Colon (tissue), 2 donors: ENCODE data around the gene PUM2.

Experiments used
- FAIRE-seq: peaks from 2 replicates; lab custom pipeline; 2012; peaks lifted over from hg19 to GRCh38; lab: Jason Lieb, UNC
- donor health status: control.
- donor health status: control.

The PUM2 gene

GRCh38 chr2:20346565-20347381 lies 3.9 kb downstream of the PUM2 start:
- FAIRE-seq = no peak

GRCh38 chr2:20343128-20343527 lies 7.5 kb downstream of the PUM2 start:
- FAIRE-seq = no peak

- FAIRE-seq = no peak
Observed at GRCh38 chr2:20339012-20339411, 11.6 kb downstream of the PUM2 start.

- FAIRE-seq = no peak
Observed at GRCh38 chr2:20334605-20335203, 15.9 kb downstream of the PUM2 start.

DNA sequence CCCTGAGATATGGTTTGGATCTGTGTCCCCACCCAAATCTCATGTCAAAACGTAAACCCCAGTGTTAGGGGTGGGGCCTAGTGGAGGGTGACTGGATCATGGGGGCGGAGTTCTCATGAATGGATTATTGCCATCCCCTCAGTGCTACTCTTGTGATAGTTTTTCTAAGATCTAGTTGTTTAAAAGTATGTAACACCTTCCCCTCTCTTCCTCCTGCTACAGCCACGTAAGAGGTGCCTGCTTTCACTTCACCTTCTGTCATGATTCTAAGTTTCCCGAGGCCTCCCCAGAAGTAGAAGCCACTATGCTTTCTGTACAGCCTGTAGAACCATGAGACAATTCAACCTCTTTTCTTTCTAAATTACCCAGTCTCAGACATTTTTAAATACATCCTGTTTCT lies 16.9 kb downstream of the PUM2 start:
- FAIRE-seq = no peak

DNA sequence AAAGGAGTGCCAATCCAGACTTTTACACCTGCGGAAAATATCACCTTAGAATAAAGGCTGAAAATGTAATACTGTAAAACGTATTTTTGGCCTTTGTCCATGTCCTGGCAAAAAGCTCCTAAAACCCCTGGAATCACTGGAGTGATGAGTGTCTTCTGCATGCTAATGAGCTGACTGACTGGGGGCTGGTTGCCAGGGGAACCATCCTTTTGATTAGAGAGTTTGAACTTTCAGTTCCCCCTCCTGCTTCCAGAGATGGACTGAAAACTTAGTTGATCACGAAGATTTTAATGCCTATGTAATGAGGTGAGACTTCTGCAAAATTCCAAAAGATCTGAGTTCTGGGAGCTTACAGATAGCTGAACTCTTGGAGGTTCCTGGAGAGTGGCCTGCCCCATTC lies 20.5 kb downstream of the PUM2 start:
- no peak for FAIRE-seq

GRCh38 chr2:20327370-20327769 lies 23.3 kb downstream of the PUM2 start:
- FAIRE-seq = no peak

- no peak for FAIRE-seq
Observed at GRCh38 chr2:20326163-20326780, 24.4 kb downstream of the PUM2 start.

GRCh38 chr2:20322527-20323300 lies 27.9 kb downstream of the PUM2 start:
- FAIRE-seq = no peak

GRCh38 chr2:20317690-20318089 lies 33.0 kb downstream of the PUM2 start:
- FAIRE-seq = no peak

GRCh38 chr2:20317197-20317596 lies 33.4 kb downstream of the PUM2 start:
- no peak for FAIRE-seq

- no peak for FAIRE-seq
Observed at GRCh38 chr2:20314562-20315501, 35.8 kb downstream of the PUM2 start.

DNA sequence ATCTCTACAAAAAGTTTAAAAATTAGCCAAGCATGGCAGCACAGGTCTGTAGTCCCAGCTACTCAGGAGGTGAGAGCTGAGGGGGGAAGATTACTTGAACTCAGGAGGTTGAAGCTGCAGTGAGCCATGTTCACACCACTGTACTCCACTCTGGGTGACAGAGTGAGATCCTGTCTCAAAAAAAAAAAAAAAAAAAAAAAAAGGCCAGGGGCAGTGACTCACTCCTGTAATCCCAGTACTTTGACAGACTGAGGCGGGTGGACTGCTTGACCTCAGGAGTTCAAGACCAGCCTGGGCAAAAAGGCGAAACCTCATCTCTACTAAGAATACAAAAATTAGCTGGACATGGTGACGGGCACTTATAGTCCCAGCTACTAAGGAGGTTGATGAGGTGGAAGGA lies 37.0 kb downstream of the PUM2 start:
- no peak for FAIRE-seq

DNA sequence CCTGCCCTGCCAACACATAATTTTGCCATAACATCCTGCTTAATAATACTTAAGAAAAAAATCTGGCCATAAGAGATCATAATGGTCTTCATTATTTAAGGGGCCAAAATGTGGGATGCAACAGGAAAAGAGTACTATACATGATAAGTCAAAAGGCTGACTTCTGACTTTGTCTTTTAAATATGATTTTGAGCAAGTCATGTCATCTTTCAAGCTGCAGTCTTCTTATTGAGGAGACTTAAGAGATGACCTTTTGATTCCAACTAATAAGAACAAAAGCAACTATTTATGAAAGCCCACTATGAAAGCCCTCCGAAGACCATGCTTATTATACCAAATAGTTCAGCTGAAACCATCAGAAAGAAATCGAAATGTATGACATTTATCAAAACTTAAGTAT lies 41.6 kb downstream of the PUM2 start:
- no peak for FAIRE-seq

DNA sequence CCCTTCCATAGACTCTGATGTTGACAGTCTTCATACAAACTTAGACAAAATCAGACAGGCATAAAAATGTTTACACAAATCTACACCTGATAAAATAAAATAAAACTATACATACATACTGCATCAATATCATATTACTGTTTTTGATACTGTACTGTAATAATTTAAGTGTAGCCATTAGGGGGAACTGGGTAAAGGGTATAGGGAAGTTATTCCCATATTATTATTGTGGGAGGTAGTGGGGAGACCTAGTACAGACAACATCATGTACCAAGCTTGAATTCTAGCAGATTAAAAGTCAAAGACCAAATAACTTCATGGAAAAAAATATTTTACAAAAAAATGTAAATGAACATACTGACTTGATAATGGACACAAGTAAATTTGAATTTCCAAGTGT lies 43.3 kb downstream of the PUM2 start:
- FAIRE-seq = no peak

DNA sequence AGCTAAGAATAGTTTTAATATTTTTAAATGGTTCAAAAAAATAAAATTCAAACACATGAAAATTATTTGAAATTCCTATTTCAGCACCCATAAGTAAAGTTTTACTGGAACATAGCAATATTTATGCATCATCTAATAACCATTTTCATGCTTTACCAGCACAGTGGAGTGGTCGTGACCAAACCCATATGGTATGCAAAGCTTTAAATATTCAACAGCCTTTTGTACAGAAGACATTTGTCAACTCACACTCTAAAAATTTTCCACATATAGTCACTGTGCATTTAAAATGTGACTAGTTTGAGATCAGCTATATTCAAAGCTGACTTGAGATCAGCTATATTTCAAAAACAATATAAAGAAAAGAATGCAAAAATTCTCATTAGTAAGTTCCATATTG lies 46.2 kb downstream of the PUM2 start:
- FAIRE-seq = no peak

DNA sequence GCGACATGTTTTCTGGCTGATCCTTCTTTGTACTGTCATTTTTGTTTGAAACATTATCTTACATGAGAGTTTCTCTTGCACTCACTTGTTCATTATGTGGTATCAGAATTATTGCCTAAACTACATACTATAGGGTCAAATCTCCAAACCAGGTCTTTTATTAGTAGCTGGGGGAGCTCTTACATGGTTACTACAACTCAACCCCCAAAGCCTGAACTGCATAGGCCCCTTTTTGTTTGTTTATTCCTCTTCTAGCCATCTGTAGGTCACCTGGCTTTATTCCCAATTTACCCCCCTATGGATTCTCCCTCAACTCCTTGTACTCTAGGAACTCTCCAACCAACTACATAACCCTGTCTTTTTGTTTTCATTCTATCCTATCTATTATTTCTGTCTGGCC lies 46.7 kb downstream of the PUM2 start:
- FAIRE-seq = no peak

DNA sequence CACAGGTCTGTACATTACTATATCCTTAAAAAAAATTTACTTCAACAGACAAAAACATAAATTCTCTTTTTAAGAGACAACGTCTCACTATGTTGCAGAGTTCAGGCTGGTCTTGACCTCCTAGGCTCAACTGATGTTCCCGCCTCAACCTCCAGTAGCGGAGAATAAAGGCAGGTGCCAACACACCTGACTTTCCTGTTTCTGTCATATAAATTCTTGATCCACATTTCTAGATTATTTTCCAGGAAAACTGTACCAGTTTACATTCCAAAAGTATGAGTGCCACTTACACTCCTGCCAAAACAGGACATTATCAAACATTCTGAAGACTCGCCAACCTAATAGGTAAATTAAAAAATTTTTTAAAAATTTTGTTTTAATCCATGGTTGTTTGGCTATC lies 48.6 kb downstream of the PUM2 start:
- FAIRE-seq = no peak

DNA sequence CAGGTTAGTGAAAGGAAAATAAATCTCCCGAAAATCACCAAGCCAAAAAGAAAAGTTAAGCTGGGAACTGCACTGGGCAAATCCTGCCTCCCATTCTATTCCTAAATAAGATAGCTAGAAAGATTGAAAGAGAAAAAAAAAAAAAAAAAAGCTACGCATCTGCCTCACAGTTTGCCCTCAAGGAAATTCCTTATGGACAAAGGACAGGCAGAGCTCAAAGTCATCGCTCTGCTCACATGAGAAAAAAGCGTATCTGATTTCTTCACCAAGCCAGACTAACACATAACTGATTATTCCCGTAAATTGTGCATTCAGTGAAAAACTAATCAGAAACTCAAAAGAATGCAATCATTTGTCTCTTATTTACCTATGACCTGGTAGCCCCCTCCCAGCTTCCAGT lies 50.0 kb downstream of the PUM2 start:
- no peak for FAIRE-seq

- no peak for FAIRE-seq
Observed at GRCh38 chr2:20299113-20299512, 51.5 kb downstream of the PUM2 start.

DNA sequence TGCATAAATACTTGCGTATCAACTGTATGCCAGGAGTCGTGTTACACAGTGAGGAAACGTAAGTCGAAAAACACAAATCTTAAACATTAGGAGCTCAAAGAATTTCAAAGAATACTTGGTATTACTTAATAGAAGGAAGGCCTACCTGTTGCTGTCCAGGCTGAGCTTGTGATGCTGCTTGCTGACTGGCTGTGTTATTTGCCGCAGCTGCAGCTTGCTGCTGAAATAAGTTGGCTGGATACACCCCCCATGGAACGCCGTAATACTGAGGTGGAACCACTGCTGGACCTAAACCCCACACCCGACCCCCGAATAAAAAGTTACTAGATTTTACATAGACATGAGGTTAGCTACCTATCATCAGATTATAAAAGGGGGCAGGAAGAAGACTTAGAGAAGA lies 56.4 kb downstream of the PUM2 start:
- FAIRE-seq = no peak

DNA sequence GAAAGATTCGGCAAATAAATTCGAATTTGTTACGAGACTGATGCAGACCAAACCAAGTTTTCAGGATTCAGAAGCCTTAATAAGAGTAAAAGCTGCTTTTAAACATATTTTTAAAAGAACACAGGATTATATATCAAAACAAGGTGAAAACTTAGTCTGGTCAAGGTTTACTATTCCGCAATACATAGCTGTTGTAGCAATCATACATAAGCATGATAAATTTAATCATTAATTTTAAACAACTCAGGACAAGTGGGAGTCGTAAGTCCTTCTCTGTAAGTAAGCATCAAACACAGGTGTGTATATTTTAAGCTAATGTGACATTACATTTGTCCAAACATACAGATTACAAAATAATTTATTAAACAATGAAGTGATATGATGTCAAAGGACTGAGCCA lies 57.7 kb downstream of the PUM2 start:
- no peak for FAIRE-seq
